ENCODE results near the gene ESRRG. TPM values are rescaled to one million over a fixed set of nuclear protein-coding genes. Genes with fewer than 3 reads are reported as not detected.

The ESRRG gene
- total RNA-seq, 4 donors from 2014 or later = 0.17 to 1.5 (median 0.60) TPM

GRCh38 chr1:216630532-216630931, 92.7 kb downstream of the ESRRG start:
- no peak for TF ChIP-seq CTCF (IDR thresholded peaks at IDR 0.05; ENCODE audit: low read depth)

- TF ChIP-seq CTCF (IDR thresholded peaks at IDR 0.05; ENCODE audit: low read depth) = no peak
Measured at GRCh38 chr1:216627252-216627651, 96.0 kb downstream of the ESRRG start.

GRCh38 chr1:216626394-216627067, 96.7 kb downstream of the ESRRG start:
- TF ChIP-seq CTCF (IDR thresholded peaks at IDR 0.05; ENCODE audit: low read depth) = no peak

GRCh38 chr1:216621536-216621935, 101.7 kb downstream of the ESRRG start:
- TF ChIP-seq CTCF (IDR thresholded peaks at IDR 0.05; ENCODE audit: low read depth) = no peak

- no peak for TF ChIP-seq CTCF (IDR thresholded peaks at IDR 0.05; ENCODE audit: low read depth)
Measured at GRCh38 chr1:216617081-216617875, 106.0 kb downstream of the ESRRG start.

GRCh38 chr1:216616425-216616824, 106.8 kb downstream of the ESRRG start:
- no peak for TF ChIP-seq CTCF (IDR thresholded peaks at IDR 0.05; ENCODE audit: low read depth)

All from subcutaneous adipose tissue (tissue), 4 donors.